Peyer's patch (tissue), 4 donors: ENCODE data around the gene PRR9. TPM values are rescaled to one million over a fixed set of nuclear protein-coding genes. Genes with fewer than 3 reads are reported as not detected.

Source experiments
- DNase-seq, 3 donors: peaks; one replicate each; pipeline ENCODE4 v3.0.0-alpha.2; 2017 to 2019
- H3K27ac ChIP-seq, 4 donors: fragments of 200-600 bp; sonication (generic); one replicate each; pipeline ENCODE4 v1.5.1; 2016 to 2019
- H3K27me3 ChIP-seq, 2 donors: fragments of 200-600 bp; sonication (generic); one replicate each; pipeline ENCODE4 v1.5.1; 2019
- H3K36me3 ChIP-seq, 3 donors: fragments of 200-600 bp; sonication (generic); one replicate each; pipeline ENCODE4 v1.5.1; 2016 to 2019
- H3K4me1 ChIP-seq, 4 donors: fragments of 200-600 bp; sonication (generic); one replicate each; pipeline ENCODE4 v1.5.1; 2016 to 2019
- H3K4me3 ChIP-seq, 4 donors: fragments of 200-600 bp; sonication (generic); 1 replicate in 3 of 4; 2 replicates in 1 of 4; pipeline ENCODE4 v1.5.1; 2016 to 2019; ENCODE audit warnings: mild to moderate bottlenecking in 1 of 4
- H3K9me3 ChIP-seq, 4 donors: fragments of 200-600 bp; sonication (generic); one replicate each; pipeline ENCODE4 v1.5.1; 2016 to 2019; ENCODE audit warnings: mild to moderate bottlenecking in 1 of 4
- POLR2A ChIP-seq, 2 donors: fragments of 450-650 bp; IDR thresholded peaks; one replicate each; pipeline ENCODE4 v1.5.1; 2017; ENCODE audit warnings: antibody characterized with exemption in 2 of 2, mild to moderate bottlenecking in 2 of 2, moderate library complexity in 2 of 2
- total RNA-seq, 4 donors: library from RNA; depleted of rRNA; stranded (reverse); fragments of >200 nt; gene quantifications; one replicate each; pipeline ENCODE4 v1.1.0, GENCODE V29; 2016
- TF ChIP-seq, protein P1 (sequence below), 6 experiments: fragments of 450-650 bp in 4 of 6; fragments of 200-600 bp in 2 of 6; sonication (generic) in 1 of 6; IDR thresholded peaks; one replicate each; pipeline ENCODE4 v1.5.1; 2017 to 2019; ENCODE audit warnings: antibody characterized with exemption in 6 of 6, mild to moderate bottlenecking in 3 of 6, moderate library complexity in 1 of 6

PRR9 gene
- total RNA-seq, 4 donors from 2014 or later, result not detected

- Histone ChIP-seq H3K4me3 (no peak overlapping the region), H3K4me1 (no peaks in the 10 kb centered on the region), H3K9me3 (no peaks in the 10 kb centered on the region), H3K36me3 (no peaks in the 10 kb centered on the region), H3K27me3 (no peaks in the 10 kb centered on the region), H3K27ac (no peak overlapping the region)
- TF ChIP-seq, protein P1, sequence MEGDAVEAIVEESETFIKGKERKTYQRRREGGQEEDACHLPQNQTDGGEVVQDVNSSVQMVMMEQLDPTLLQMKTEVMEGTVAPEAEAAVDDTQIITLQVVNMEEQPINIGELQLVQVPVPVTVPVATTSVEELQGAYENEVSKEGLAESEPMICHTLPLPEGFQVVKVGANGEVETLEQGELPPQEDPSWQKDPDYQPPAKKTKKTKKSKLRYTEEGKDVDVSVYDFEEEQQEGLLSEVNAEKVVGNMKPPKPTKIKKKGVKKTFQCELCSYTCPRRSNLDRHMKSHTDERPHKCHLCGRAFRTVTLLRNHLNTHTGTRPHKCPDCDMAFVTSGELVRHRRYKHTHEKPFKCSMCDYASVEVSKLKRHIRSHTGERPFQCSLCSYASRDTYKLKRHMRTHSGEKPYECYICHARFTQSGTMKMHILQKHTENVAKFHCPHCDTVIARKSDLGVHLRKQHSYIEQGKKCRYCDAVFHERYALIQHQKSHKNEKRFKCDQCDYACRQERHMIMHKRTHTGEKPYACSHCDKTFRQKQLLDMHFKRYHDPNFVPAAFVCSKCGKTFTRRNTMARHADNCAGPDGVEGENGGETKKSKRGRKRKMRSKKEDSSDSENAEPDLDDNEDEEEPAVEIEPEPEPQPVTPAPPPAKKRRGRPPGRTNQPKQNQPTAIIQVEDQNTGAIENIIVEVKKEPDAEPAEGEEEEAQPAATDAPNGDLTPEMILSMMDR (IDR thresholded peaks at IDR 0.05), result no peak
- no peak for TF ChIP-seq POLR2A (IDR thresholded peaks at IDR 0.05)
- DNase-seq, result no peak
Observed at GRCh38 chr1:153251087-153251486, 33.7 kb downstream of the PRR9 start.

DNA sequence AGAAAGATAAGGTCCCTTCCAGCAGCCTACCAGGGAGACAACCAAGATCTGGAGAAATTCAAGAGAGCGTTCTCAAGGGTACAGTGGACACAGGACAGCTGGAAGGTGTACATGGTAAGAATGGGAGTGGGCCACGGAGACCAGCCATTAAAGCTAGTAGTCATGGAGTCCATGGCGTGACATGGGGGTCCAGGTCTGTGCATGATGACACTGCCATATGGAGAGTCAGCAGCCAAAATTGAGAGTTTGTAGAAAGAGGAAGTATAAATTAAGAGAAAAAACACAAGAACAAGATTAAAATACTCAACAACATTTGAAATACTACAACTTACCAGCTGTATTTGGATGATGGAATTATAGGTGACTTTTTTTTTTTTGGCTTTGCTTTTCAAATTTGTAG lies 34.2 kb downstream of the PRR9 start:
- H3K4me1 ChIP-seq, result no peaks in the 10 kb centered on the region
- H3K4me3 ChIP-seq, result no peak overlapping the region
- no peaks in the 10 kb centered on the region for H3K36me3 ChIP-seq
- DNase-seq, result no peak
- H3K27ac ChIP-seq, result no peak overlapping the region
- no peaks in the 10 kb centered on the region for H3K9me3 ChIP-seq
- no peak for TF ChIP-seq POLR2A (IDR thresholded peaks at IDR 0.05)
- TF ChIP-seq, protein P1 (IDR thresholded peaks at IDR 0.05), result no peak
- no peaks in the 10 kb centered on the region for H3K27me3 ChIP-seq

- no peaks in the 10 kb centered on the region for H3K4me1 ChIP-seq
- no peak for DNase-seq
- no peaks in the 10 kb centered on the region for H3K9me3 ChIP-seq
- no peak overlapping the region for H3K27ac ChIP-seq
- TF ChIP-seq POLR2A (IDR thresholded peaks at IDR 0.05), result no peak
- TF ChIP-seq, protein P1 (IDR thresholded peaks at IDR 0.05), result no peak
- H3K4me3 ChIP-seq, result no peak overlapping the region
- no peaks in the 10 kb centered on the region for H3K36me3 ChIP-seq
- no peaks in the 10 kb centered on the region for H3K27me3 ChIP-seq
Observed at GRCh38 chr1:153251988-153252387, 34.6 kb downstream of the PRR9 start.

- H3K27ac ChIP-seq, result no peak overlapping the region
- H3K4me3 ChIP-seq, result no peak overlapping the region
- H3K9me3 ChIP-seq, result no peaks in the 10 kb centered on the region
- no peak for TF ChIP-seq POLR2A (IDR thresholded peaks at IDR 0.05)
- TF ChIP-seq, protein P1 (IDR thresholded peaks at IDR 0.05), result no peak
- H3K27me3 ChIP-seq, result no peaks in the 10 kb centered on the region
- H3K4me1 ChIP-seq, result no peaks in the 10 kb centered on the region
- no peak for DNase-seq
- H3K36me3 ChIP-seq, result no peaks in the 10 kb centered on the region
Observed at GRCh38 chr1:153253076-153253475, 35.7 kb downstream of the PRR9 start.

GRCh38 chr1:153253693-153254092 lies 36.3 kb downstream of the PRR9 start:
- no peak overlapping the region for H3K27ac ChIP-seq
- no peaks in the 10 kb centered on the region for H3K9me3 ChIP-seq
- DNase-seq, result no peak
- TF ChIP-seq, protein P1 (IDR thresholded peaks at IDR 0.05), result no peak
- TF ChIP-seq POLR2A (IDR thresholded peaks at IDR 0.05), result no peak
- no peaks in the 10 kb centered on the region for H3K36me3 ChIP-seq
- no peak overlapping the region for H3K4me3 ChIP-seq
- no peaks in the 10 kb centered on the region for H3K4me1 ChIP-seq
- H3K27me3 ChIP-seq, result no peaks in the 10 kb centered on the region

DNA sequence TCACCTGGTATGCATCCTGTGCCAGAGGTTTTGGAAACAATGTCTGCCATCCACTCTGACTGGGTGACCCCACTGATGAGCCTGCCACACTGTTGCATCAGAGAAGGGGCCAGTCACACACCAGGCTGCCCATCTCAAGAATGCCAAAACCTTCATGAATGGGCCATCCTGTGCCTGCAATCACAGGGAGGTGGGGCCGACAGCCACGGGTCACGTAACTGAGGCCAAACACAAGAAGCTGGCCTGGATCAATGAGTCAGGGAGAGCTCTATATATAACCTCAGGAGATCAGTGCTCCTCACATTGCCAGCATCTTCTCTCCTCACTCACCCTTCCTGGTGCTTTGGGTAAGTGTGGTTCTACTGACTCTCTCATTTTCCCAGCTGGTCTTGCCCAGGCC lies 42.0 kb downstream of the PRR9 start, which contains the start of gene LORICRIN:
Gene LORICRIN, plus strand, starts transcription at position 301 of the 400 bp plus-strand sequence. CDS start 1,263 bp downstream, outside the sequence.
- Histone ChIP-seq H3K36me3 (no peaks in the 10 kb centered on the region), H3K4me1 (peaks cover 0 to 19% (median 11%) of the 10 kb centered on the region in 4 donors), H3K4me3 (peak within 1 kb of the TSS in 1 of 4 donors; percentile 55), H3K9me3 (no peaks in the 10 kb centered on the region), H3K27ac (no peak within 1 kb of the TSS), H3K27me3 (peaks cover 0 to 18% of the 10 kb centered on the region in 2 donors)
- TF ChIP-seq POLR2A (IDR thresholded peaks at IDR 0.05), result no peak
- TF ChIP-seq, protein P1 (IDR thresholded peaks at IDR 0.05), result no peak
- no peak for DNase-seq
